Hypothalamus (tissue), 51 donors: ENCODE results near the gene TEDC2.
"Not testable (repeated sequence)": the region's sequence is repeated elsewhere in the genome, so short reads cannot be mapped to it uniquely, and the experiment has no call there.

ENCODE experiments used
- DNase-seq, 51 donors: peaks; one replicate each; lab custom pipeline; 2025; lab: John Stamatoyannopoulos, UW

TEDC2 gene

GRCh38 chr16:2459647-2460390 lies at the start of gene TEDC2:
Gene TEDC2 (plus strand): TSS chr16:2460109. CDS start chr16:2460145, 36 bp downstream.
- peak in 50 of 51 donors; percentile 53 to 96 (median 88) for DNase-seq

- DNase-seq, result no peak
Observed at GRCh38 chr16:2415085-2415484, 44.8 kb upstream of the TEDC2 start.

- DNase-seq, result no peak
Observed at GRCh38 chr16:2420035-2420434, 39.9 kb upstream of the TEDC2 start.

- no peak for DNase-seq
Observed at GRCh38 chr16:2422123-2422867, 37.6 kb upstream of the TEDC2 start.

GRCh38 chr16:2424061-2425007 lies 35.6 kb upstream of the TEDC2 start:
- no peak for DNase-seq

- peak in 7 of 51 donors; percentile 2 to 44 (median 29) for DNase-seq
Observed at GRCh38 chr16:2425008-2425518, 34.8 kb upstream of the TEDC2 start.

- DNase-seq, result peak in 1 of 51 donors; percentile 1
Observed at GRCh38 chr16:2425825-2426430, 34.0 kb upstream of the TEDC2 start.

GRCh38 chr16:2426941-2427361 lies 33.0 kb upstream of the TEDC2 start:
- no peak for DNase-seq

- DNase-seq, result no peak
Observed at GRCh38 chr16:2427526-2427925, 32.4 kb upstream of the TEDC2 start.

GRCh38 chr16:2428051-2428783 lies 31.7 kb upstream of the TEDC2 start:
- DNase-seq, result peak in 9 of 51 donors; percentile 13 to 55 (median 30)

- peak in 1 of 51 donors; percentile 46 for DNase-seq
Observed at GRCh38 chr16:2428784-2429033, 31.2 kb upstream of the TEDC2 start.

- DNase-seq, result peak; percentile 56 to 98 (median 95)
Observed at GRCh38 chr16:2429034-2429770, 30.7 kb upstream of the TEDC2 start, which contains the start of gene CCNF. Gene CCNF (plus strand): TSS chr16:2429447. CDS start chr16:2429482, 35 bp downstream.

GRCh38 chr16:2429771-2430663 lies 29.9 kb upstream of the TEDC2 start:
- peak in 3 of 51 donors; percentile 6 to 48 (median 28) for DNase-seq

- DNase-seq, result no peak
Observed at GRCh38 chr16:2432286-2432685, 27.6 kb upstream of the TEDC2 start.

- DNase-seq, result no peak
Observed at GRCh38 chr16:2432801-2433505, 27.0 kb upstream of the TEDC2 start.

GRCh38 chr16:2435236-2435635 lies 24.7 kb upstream of the TEDC2 start:
- not testable (repeated sequence) for DNase-seq

GRCh38 chr16:2436110-2436509 lies 23.8 kb upstream of the TEDC2 start:
- no peak for DNase-seq
